ENCODE measurements around the gene SCUBE1.

DNA sequence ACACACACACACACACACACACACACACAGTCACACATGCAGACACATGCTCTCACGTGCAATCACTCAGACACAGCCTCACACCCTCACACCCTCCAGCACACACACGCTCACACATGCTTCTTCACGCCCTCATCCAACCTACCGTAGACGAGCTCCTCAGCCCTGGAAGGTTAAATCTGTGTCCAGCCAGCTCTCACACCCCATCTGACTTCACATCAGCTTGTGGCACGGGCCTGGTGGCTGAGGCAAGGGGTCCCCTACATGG is 1.3 kb upstream of the SCUBE1 start:
- TF ChIP-seq, protein P1, sequence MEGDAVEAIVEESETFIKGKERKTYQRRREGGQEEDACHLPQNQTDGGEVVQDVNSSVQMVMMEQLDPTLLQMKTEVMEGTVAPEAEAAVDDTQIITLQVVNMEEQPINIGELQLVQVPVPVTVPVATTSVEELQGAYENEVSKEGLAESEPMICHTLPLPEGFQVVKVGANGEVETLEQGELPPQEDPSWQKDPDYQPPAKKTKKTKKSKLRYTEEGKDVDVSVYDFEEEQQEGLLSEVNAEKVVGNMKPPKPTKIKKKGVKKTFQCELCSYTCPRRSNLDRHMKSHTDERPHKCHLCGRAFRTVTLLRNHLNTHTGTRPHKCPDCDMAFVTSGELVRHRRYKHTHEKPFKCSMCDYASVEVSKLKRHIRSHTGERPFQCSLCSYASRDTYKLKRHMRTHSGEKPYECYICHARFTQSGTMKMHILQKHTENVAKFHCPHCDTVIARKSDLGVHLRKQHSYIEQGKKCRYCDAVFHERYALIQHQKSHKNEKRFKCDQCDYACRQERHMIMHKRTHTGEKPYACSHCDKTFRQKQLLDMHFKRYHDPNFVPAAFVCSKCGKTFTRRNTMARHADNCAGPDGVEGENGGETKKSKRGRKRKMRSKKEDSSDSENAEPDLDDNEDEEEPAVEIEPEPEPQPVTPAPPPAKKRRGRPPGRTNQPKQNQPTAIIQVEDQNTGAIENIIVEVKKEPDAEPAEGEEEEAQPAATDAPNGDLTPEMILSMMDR (IDR thresholded peaks at IDR 0.05): no peak
- TF ChIP-seq POLR2A (IDR thresholded peaks at IDR 0.05): no peak
